Uterus (tissue), 2 donors: ENCODE data around the gene IFI6.

ENCODE experiments used
- POLR2A ChIP-seq, 2 donors: fragments of 450-650 bp; IDR thresholded peaks; one replicate each; pipeline ENCODE4 v1.6.1; 2016; ENCODE audit warnings: antibody characterized with exemption in 2 of 2, mild to moderate bottlenecking in 1 of 2, moderate library complexity in 1 of 2
- TF ChIP-seq, protein P1 (sequence below), 4 experiments: fragments of 200-600 bp in 2 of 4; fragments of 450-650 bp in 2 of 4; sonication (generic) in 2 of 4; IDR thresholded peaks; one replicate each; pipeline ENCODE4 v1.5.1; 2016 to 2019; ENCODE audit warnings: antibody characterized with exemption in 4 of 4, mild to moderate bottlenecking in 2 of 4, moderate library complexity in 1 of 4

GRCh38 chr1:27682351-27682944 lies 10.5 kb upstream of the IFI6 start:
- TF ChIP-seq, protein P1, sequence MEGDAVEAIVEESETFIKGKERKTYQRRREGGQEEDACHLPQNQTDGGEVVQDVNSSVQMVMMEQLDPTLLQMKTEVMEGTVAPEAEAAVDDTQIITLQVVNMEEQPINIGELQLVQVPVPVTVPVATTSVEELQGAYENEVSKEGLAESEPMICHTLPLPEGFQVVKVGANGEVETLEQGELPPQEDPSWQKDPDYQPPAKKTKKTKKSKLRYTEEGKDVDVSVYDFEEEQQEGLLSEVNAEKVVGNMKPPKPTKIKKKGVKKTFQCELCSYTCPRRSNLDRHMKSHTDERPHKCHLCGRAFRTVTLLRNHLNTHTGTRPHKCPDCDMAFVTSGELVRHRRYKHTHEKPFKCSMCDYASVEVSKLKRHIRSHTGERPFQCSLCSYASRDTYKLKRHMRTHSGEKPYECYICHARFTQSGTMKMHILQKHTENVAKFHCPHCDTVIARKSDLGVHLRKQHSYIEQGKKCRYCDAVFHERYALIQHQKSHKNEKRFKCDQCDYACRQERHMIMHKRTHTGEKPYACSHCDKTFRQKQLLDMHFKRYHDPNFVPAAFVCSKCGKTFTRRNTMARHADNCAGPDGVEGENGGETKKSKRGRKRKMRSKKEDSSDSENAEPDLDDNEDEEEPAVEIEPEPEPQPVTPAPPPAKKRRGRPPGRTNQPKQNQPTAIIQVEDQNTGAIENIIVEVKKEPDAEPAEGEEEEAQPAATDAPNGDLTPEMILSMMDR (IDR thresholded peaks at IDR 0.05), result no peak
- TF ChIP-seq POLR2A (IDR thresholded peaks at IDR 0.05), result no peak
